ENCODE data around the gene MRFAP1. TPM values are rescaled to one million over a fixed set of nuclear protein-coding genes. Genes with fewer than 3 reads are reported as not detected.
A peak's percentile ranks its signal among the peaks of the same experiment; 100 is the strongest.
"Not testable (repeated sequence)": the region's sequence is repeated elsewhere in the genome, so short reads cannot be mapped to it uniquely, and the experiment has no call there.

MRFAP1 gene
- total RNA-seq, 1 experiment from 2014 or later, result 313 TPM

DNA sequence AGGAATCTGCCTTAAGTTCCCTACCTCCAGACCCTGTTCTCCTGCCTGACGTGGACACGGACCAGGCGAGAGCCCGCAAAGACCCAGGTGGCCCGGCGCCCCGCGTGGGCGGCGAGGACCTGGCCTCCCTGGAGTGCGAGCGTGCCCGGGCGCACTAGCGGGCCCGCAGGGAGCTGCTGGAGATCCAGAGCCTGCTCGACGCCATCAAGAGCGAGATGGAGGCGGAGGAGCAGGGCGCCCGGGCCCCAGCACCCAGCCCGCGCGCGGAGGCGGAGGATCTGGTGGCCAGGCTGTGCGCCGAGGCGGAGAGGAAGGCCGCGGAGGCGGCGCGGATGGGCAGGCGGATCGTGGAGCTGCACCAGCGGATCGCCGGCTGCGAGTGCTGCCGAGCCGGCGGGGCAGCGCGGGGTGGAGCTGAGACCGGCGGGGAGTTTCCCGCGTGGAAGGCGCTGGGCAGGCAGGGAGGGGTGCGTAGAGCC is 18.2 kb downstream of the MRFAP1 start:
- H3K36me3 ChIP-seq, result no peaks in the 10 kb centered on the region
- no peaks in the 10 kb centered on the region for H3K27me3 ChIP-seq
- no peak overlapping the region for H3K27ac ChIP-seq
- no peak overlapping the region for H3K4me3 ChIP-seq
- no peaks in the 10 kb centered on the region for H3K4me1 ChIP-seq
- DNase-seq, result no peak
- H3K9me3 ChIP-seq (replicated peaks), result no peaks in the 10 kb centered on the region

DNA sequence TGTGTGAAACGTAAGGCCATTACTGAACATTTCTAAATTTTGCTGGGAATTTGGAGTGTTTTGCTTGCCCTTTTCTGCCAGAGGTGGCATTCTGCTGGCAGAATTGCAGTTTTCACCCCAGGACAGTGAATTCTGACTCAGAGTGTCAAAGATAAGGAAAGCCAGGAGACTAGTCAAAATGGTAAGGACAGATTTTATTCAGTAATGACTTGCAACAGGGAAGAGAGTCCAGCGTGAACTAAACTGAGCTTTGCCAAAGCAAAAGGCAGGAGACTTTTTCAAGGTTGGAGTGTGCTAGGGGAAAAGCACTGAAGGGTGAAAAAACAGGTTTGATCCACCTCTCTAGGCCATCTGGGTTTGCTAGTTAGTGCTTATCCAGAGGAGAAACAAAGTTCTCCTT is 19.4 kb downstream of the MRFAP1 start:
- no peak for DNase-seq
- Histone ChIP-seq H3K27me3 (no peaks in the 10 kb centered on the region), H3K4me1 (no peaks in the 10 kb centered on the region), H3K36me3 (no peaks in the 10 kb centered on the region), H3K27ac (no peak overlapping the region), H3K9me3 (replicated peaks) (no peaks in the 10 kb centered on the region), H3K4me3 (no peak overlapping the region)

GRCh38 chr4:6660430-6660829 is 19.9 kb downstream of the MRFAP1 start:
- Histone ChIP-seq H3K4me1 (no peaks in the 10 kb centered on the region), H3K27me3 (no peaks in the 10 kb centered on the region), H3K27ac (no peak overlapping the region)

DNA sequence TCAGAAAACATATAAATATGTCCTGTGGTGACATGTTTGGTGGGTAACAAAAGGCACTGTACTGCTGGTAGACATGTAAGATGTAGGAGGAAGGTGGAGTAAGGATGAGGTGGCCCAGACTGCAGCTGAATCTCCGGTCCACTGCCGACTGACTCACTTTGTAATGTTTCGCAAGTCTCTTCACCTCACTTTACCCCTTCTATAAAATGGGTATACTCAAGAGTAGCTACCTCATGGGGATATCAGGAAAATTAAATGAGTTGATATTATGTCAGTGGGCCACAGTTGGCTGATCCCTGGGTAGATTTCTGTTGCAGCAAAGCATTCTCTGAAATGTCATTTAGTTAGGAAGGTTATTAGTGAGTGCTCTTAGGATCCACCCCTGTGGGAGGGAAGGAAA is 22.1 kb downstream of the MRFAP1 start:
- no peak for DNase-seq
- H3K9me3 ChIP-seq (replicated peaks), result no peaks in the 10 kb centered on the region
- H3K27me3 ChIP-seq, result no peaks in the 10 kb centered on the region
- H3K4me1 ChIP-seq, result no peaks in the 10 kb centered on the region
- H3K4me3 ChIP-seq, result no peak overlapping the region
- no peaks in the 10 kb centered on the region for H3K36me3 ChIP-seq
- H3K27ac ChIP-seq, result no peak overlapping the region

More at GRCh38 chr4:6660430-6660829, 19.9 kb downstream of the MRFAP1 start:
- Histone ChIP-seq H3K4me3 (no peak overlapping the region), H3K36me3 (no peaks in the 10 kb centered on the region), H3K9me3 (replicated peaks) (no peaks in the 10 kb centered on the region)
- no peak for DNase-seq

DNA sequence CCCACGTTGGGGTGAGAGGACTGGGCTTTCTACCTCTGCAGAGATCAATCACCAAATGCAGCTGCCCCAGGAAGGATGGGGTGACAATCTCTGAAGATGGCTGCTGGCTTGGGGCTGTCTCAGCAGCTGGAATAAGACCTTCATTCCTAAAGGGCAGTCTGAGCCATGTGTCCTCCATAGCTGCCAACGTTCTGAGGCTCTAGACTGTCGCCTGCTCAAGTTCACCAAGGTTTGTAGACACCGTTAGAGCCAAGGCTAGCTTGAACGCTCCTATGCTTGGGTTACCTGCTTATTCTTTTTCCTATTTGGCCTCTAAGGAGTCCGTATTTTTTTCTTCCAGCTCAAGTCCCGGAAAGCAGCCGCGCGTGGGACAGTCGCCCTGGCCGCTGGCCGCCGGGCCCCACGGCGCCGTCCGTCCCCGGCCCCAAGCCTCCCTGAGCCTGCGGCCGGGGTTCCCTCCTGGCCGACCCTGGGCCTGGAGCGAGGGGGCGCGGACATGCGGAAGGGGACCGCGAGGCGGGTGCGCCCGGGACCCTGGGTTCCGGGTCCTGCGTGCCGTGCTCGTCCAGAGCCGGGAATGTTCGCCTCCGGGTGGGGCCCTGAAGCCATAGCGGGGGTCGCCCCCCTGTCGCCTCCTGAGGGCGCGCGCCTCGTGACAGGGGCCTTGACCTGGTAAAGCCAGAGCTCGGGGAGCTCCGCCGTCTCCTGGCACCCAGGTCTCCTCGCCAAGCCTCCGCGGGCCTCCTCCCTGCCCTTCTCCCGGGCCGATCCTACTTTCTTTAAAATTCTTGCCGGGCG is 23.3 kb downstream of the MRFAP1 start:
- Histone ChIP-seq H3K27me3 (no peaks in the 10 kb centered on the region), H3K4me3 (no peak overlapping the region), H3K27ac (no peak overlapping the region), H3K4me1 (no peaks in the 10 kb centered on the region), H3K36me3 (no peaks in the 10 kb centered on the region), H3K9me3 (replicated peaks) (no peaks in the 10 kb centered on the region)
- DNase-seq, result no peak

GRCh38 chr4:6665320-6665654 is 24.8 kb downstream of the MRFAP1 start:
- no peak for DNase-seq
- no peaks in the 10 kb centered on the region for H3K9me3 ChIP-seq (replicated peaks)
- H3K4me1 ChIP-seq, result no peaks in the 10 kb centered on the region
- no peaks in the 10 kb centered on the region for H3K36me3 ChIP-seq
- H3K27ac ChIP-seq, result no peak overlapping the region
- H3K27me3 ChIP-seq, result no peaks in the 10 kb centered on the region
- no peak overlapping the region for H3K4me3 ChIP-seq

DNA sequence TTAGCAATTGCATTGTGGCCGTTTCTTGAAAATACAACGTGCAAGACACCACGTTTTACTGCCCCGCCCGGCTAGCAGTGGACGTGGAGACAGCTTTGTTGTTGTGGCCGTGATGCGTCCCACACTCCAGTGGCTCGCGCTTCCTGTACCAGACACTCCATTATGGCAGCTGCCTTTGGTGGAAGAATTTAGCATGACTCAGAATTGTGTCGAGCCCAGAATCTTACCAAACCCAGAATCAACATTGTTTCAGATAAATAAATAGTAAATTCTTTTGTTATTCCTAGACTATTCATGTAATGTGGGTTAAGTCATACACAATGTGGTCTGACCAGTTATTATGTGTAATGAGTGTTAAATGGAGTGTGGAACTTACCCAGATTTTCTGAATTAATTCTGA is 27.9 kb downstream of the MRFAP1 start:
- Histone ChIP-seq H3K4me1 (no peaks in the 10 kb centered on the region), H3K4me3 (no peak overlapping the region), H3K27ac (no peak overlapping the region), H3K9me3 (replicated peaks) (no peaks in the 10 kb centered on the region), H3K36me3 (no peaks in the 10 kb centered on the region), H3K27me3 (no peaks in the 10 kb centered on the region)
- no peak for DNase-seq

DNA sequence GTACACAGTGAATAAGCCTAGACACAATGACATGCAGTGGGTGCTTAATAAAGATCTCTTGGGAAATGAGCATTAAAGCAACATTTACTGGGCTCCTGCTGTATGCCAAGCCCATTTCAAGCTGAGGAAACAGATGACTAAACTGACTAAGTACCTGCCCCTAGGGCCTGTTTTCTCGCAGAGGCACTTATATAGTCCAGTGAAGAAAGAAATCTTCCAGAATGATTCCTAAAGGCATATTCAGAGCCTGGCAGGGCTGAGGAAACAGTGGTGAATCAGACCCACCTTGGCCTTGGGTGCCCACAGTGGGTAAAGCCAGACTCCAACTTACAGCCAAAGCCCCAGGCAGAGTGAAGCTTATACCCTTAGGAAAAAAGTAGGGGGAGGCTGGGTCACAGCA is 31.2 kb downstream of the MRFAP1 start:
- H3K27ac ChIP-seq, result no peak overlapping the region
- no peaks in the 10 kb centered on the region for H3K27me3 ChIP-seq
- no peaks in the 10 kb centered on the region for H3K9me3 ChIP-seq (replicated peaks)
- no peak overlapping the region for H3K4me3 ChIP-seq
- H3K36me3 ChIP-seq, result peaks cover 10% of the 10 kb centered on the region; the same call in 1 of the 2 replicates
- H3K4me1 ChIP-seq, result peaks cover 3% of the 10 kb centered on the region; the same call in 1 of the 2 replicates
- DNase-seq, result no peak

- H3K36me3 ChIP-seq, result peaks cover 10% of the 10 kb centered on the region; the same call in 1 of the 2 replicates
- no peak for DNase-seq
- H3K27me3 ChIP-seq, result no peaks in the 10 kb centered on the region
- peaks cover 3% of the 10 kb centered on the region; the same call in 1 of the 2 replicates for H3K4me1 ChIP-seq
- H3K4me3 ChIP-seq, result no peak overlapping the region
- no peak overlapping the region for H3K27ac ChIP-seq
- H3K9me3 ChIP-seq (replicated peaks), result no peaks in the 10 kb centered on the region
Observed at GRCh38 chr4:6672131-6672530, 31.6 kb downstream of the MRFAP1 start.

- not testable (repeated sequence) for H3K9me3 ChIP-seq (replicated peaks); DNase-seq; H3K4me3 ChIP-seq; H3K27ac ChIP-seq; H3K27me3 ChIP-seq; H3K4me1 ChIP-seq
- H3K36me3 ChIP-seq, result peaks cover 12% of the 10 kb centered on the region
Observed at GRCh38 chr4:6672541-6673190, 32.2 kb downstream of the MRFAP1 start.

DNA sequence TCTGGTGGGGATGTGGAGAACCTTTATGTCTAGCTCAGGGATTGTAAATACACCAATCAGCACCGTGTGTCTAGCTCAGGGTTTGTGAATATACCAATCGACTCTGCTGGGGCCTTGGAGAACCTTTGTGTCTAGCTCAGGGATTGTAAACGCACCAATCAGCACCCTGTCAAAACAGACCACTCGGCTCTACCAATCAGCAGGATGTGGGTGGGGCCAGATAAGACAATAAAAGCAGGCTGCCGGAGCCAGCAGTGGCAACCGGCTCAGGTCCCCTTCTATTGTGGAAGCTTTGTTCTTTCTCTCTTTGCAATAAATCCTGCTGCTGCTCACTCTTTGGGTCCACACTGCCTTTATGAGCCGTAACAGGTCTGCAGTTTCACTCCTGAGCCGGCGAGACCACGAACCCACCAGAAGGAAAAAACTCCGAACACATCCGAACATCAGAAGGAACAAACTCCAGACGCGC is 32.7 kb downstream of the MRFAP1 start:
- H3K9me3 ChIP-seq (replicated peaks), result not testable (repeated sequence)
- H3K27ac ChIP-seq, result peak overlapping the region; percentile 61

GRCh38 chr4:6673660-6674499 is 33.4 kb downstream of the MRFAP1 start:
- peak overlapping the region; percentile 61 for H3K27ac ChIP-seq

More for the DNA sequence above, 32.7 kb downstream of the MRFAP1 start:
- not testable (repeated sequence) for H3K4me1 ChIP-seq, H3K27me3 ChIP-seq
- peak; percentile 53 to 59 for DNase-seq
- peak overlapping the region; percentile 67 for H3K4me3 ChIP-seq
- peaks cover 12% of the 10 kb centered on the region for H3K36me3 ChIP-seq

GRCh38 chr4:6674500-6675149 is 34.1 kb downstream of the MRFAP1 start:
- no peak overlapping the region for H3K27ac ChIP-seq

More at GRCh38 chr4:6673660-6674499, 33.4 kb downstream of the MRFAP1 start:
- Histone ChIP-seq H3K36me3 (peaks cover 12% of the 10 kb centered on the region), H3K4me1 (peaks cover 3% of the 10 kb centered on the region; the same call in 1 of the 2 replicates), H3K9me3 (replicated peaks) (no peaks in the 10 kb centered on the region), H3K27me3 (no peaks in the 10 kb centered on the region), H3K4me3 (peak overlapping the region; percentile 67)
- DNase-seq, result peak; percentile 93 to 96

More at GRCh38 chr4:6674500-6675149, 34.1 kb downstream of the MRFAP1 start:
- peaks cover 3% of the 10 kb centered on the region; the same call in 1 of the 2 replicates for H3K4me1 ChIP-seq
- peak overlapping the region; percentile 67 for H3K4me3 ChIP-seq
- peaks cover 12% of the 10 kb centered on the region for H3K36me3 ChIP-seq
- DNase-seq, result peak in 1 of 2 experiments; percentile 38
- H3K27me3 ChIP-seq, result no peaks in the 10 kb centered on the region
- no peaks in the 10 kb centered on the region for H3K9me3 ChIP-seq (replicated peaks)

All from SJCRH30 (cell line).